Kidney (tissue), 14 donors: ENCODE data around the gene ECM2. TPM values are rescaled to one million over a fixed set of nuclear protein-coding genes. Genes with fewer than 3 reads are reported as not detected.

Experiments used
- DNase-seq, 5 donors: peaks; one replicate each; pipeline ENCODE4 v3.0.0-alpha.2; 2013 to 2020
- FAIRE-seq: peaks from 2 replicates; lab custom pipeline; 2012; peaks lifted over from hg19 to GRCh38; lab: Jason Lieb, UNC
- H3K27ac ChIP-seq, 2 donors: one replicate each; pipeline ENCODE4 v1.7.0; 2013; ENCODE audit warnings: low read depth in 2 of 2, low read length in 2 of 2, inconsistent platforms in 1 of 2
- H3K27me3 ChIP-seq: one replicate; pipeline ENCODE4 v1.7.1; 2013; ENCODE audit warnings: low read length, inconsistent platforms; ENCODE audit not compliant: control insufficient read depth, insufficient read depth
- H3K36me3 ChIP-seq, 3 donors: one replicate each; pipeline versions ENCODE4 v1.7.0 to v1.7.1; 2013; ENCODE audit warnings: low read length in 3 of 3, control low read depth in 1 of 3, inconsistent platforms in 1 of 3; ENCODE audit not compliant: insufficient read depth in 3 of 3, control insufficient read depth in 2 of 3
- H3K4me1 ChIP-seq, 3 donors: one replicate each; pipeline versions ENCODE4 v1.7.0 to v1.7.1; 2013; ENCODE audit warnings: low read length in 3 of 3, inconsistent platforms in 1 of 3, low read depth in 1 of 3; ENCODE audit not compliant: control insufficient read depth in 2 of 3, insufficient read depth in 2 of 3
- H3K4me3 ChIP-seq, 3 donors: one replicate each; pipeline versions ENCODE4 v1.7.0 to v1.8.1; 2013; ENCODE audit warnings: low read length in 3 of 3, control low read depth in 1 of 3, inconsistent platforms in 1 of 3
- H3K9ac ChIP-seq, 3 donors: one replicate each; pipeline versions ENCODE4 v1.7.0 to v1.7.1; 2013; ENCODE audit warnings: low read length in 3 of 3, control low read depth in 1 of 3, inconsistent platforms in 1 of 3
- H3K9me3 ChIP-seq, 3 donors: one replicate each; pipeline versions ENCODE4 v1.7.0 to v1.7.1; 2013; ENCODE audit warnings: low read length in 3 of 3, control low read depth in 1 of 3, inconsistent platforms in 1 of 3; ENCODE audit not compliant: control insufficient read depth in 2 of 3, insufficient read depth in 1 of 3
- intact Hi-C: fragments of 100-400 bp; cut with DNase I; formaldehyde crosslinking; loops from one replicate; pipeline ENCODE4 v1.11.1; 2022
- polyA plus RNA-seq: library from polyadenylated mRNA; stranded (reverse); fragments of 350-450 nt; fragmentation: Illumina TruSeq; extraction: RNeasy Lipid Tissue Mini Kit (QIAGEN cat#74804); gene quantifications from one replicate; pipeline ENCODE4 v1.2.3, GENCODE V29; 2014; ENCODE audit warnings: low read depth, low replicate concordance; ENCODE audit not compliant: insufficient read depth
- total RNA-seq: library from RNA; stranded (reverse); fragmentation: NEBNext Ultra II Directional; extraction: Animal tissue kit (Norgen Biotek cat#: 25700); gene quantifications from one replicate; pipeline ENCODE4 v1.2.1, GENCODE V29; 2021
- TF ChIP-seq, protein P1 (sequence below): IDR thresholded peaks from 3 replicates; pipeline ENCODE4 v1.5.1; 2012; ENCODE audit warnings: mild to moderate bottlenecking, moderate library complexity, borderline replicate concordance; ENCODE audit not compliant: insufficient read depth; ENCODE audit errors: extremely low read depth
- donor health status: control.
- donor health status: control.
- donor health status: control.
- donor health status: control.
- donor health status: control.
- donor health status: DM: yes; HTN: yes; CAD: no.
- donor health status: Normal renal cell carcinoma (clear cell type).

The ECM2 gene
- total and polyA plus RNA-seq, 2 donors from 2014 or later, result 5.5 to 7.6 TPM

DNA sequence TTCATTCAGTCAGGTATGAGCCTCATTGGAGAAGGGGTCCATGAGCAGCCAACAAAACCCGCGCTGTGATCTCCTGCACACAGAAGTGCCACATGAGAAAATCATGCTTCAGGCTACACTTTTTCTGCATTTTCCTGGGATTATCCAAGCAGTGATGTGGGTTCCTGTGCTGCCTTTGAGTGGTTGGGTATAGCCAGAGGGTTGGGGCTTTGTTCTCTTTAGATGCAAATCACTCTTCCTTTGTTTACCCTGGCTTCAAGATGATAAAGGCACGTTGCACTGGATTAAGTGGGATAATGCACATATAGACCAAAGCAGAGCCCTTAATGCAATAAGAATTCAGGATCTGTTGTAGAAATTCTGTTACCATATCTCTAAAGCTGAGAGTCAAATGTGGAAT, 18.7 kb downstream of the ECM2 start:
- H3K27ac ChIP-seq, result no peak overlapping the region
- no peaks in the 10 kb centered on the region for H3K36me3 ChIP-seq
- H3K4me1 ChIP-seq, result no peaks in the 10 kb centered on the region
- intact Hi-C loops, result no loop called here
- no peaks in the 10 kb centered on the region for H3K27me3 ChIP-seq
- DNase-seq (no peak), FAIRE-seq (no peak)
- H3K4me3 ChIP-seq, result no peak overlapping the region
- TF ChIP-seq, protein P1, sequence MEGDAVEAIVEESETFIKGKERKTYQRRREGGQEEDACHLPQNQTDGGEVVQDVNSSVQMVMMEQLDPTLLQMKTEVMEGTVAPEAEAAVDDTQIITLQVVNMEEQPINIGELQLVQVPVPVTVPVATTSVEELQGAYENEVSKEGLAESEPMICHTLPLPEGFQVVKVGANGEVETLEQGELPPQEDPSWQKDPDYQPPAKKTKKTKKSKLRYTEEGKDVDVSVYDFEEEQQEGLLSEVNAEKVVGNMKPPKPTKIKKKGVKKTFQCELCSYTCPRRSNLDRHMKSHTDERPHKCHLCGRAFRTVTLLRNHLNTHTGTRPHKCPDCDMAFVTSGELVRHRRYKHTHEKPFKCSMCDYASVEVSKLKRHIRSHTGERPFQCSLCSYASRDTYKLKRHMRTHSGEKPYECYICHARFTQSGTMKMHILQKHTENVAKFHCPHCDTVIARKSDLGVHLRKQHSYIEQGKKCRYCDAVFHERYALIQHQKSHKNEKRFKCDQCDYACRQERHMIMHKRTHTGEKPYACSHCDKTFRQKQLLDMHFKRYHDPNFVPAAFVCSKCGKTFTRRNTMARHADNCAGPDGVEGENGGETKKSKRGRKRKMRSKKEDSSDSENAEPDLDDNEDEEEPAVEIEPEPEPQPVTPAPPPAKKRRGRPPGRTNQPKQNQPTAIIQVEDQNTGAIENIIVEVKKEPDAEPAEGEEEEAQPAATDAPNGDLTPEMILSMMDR, result no peak
- no peaks in the 10 kb centered on the region for H3K9me3 ChIP-seq
- H3K9ac ChIP-seq, result no peak overlapping the region

DNA sequence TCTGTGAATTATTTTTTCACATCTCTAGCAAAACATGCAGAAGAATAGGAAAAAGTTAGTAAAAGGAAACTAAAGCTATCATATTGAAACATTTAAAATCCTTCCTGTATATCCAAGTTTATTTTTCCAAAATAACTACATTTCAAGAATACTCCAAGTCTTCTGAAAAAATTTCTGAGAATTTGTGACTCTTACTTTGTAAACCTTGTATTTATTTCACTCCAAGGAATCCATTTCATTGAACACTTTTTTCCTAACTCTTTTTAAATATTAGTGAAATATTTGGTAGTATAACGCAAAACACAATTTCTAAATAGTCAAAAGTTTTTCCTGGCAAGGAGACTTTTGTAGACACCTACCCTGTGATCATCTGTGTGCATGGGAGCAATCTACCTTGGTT, 19.3 kb downstream of the ECM2 start:
- intact Hi-C loops, result no loop called here

DNA sequence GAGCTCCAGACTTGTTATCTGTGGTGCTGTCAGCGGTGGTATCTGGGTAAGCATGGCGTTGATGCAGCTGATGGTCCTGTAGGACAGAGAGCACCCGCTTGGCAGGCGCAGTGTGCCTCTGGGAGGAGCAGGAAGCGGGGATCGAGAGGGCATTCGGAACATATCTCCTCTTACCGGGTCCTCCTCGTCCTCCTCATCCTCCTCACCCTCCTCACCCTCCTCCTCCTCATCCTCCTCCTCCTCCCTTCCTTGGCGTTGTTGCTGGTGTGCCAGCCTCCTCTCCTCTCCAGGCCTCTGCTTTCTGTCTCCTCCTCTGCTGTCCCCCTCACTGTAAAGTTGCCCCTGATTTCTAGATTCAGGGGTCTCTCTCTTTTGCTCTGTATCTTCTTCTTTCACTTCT, 21.2 kb downstream of the ECM2 start:
- no peak for FAIRE-seq
- no peaks in the 10 kb centered on the region for H3K27me3 ChIP-seq
- H3K4me3 ChIP-seq, result no peak overlapping the region
- TF ChIP-seq, protein P1, result no peak
- H3K27ac ChIP-seq, result no peak overlapping the region
- H3K9ac ChIP-seq, result no peak overlapping the region
- H3K36me3 ChIP-seq, result no peaks in the 10 kb centered on the region
- no peak for DNase-seq
- H3K4me1 ChIP-seq, result no peaks in the 10 kb centered on the region
- intact Hi-C loops, result no loop called here
- no peaks in the 10 kb centered on the region for H3K9me3 ChIP-seq

More for the DNA sequence above, 19.3 kb downstream of the ECM2 start:
- FAIRE-seq, result no peak
- H3K27me3 ChIP-seq, result no peaks in the 10 kb centered on the region
- TF ChIP-seq, protein P1, result no peak
- H3K36me3 ChIP-seq, result no peaks in the 10 kb centered on the region
- no peak overlapping the region for H3K4me3 ChIP-seq
- no peaks in the 10 kb centered on the region for H3K4me1 ChIP-seq
- H3K9me3 ChIP-seq, result no peaks in the 10 kb centered on the region
- no peak overlapping the region for H3K9ac ChIP-seq
- no peak for DNase-seq
- no peak overlapping the region for H3K27ac ChIP-seq

DNA sequence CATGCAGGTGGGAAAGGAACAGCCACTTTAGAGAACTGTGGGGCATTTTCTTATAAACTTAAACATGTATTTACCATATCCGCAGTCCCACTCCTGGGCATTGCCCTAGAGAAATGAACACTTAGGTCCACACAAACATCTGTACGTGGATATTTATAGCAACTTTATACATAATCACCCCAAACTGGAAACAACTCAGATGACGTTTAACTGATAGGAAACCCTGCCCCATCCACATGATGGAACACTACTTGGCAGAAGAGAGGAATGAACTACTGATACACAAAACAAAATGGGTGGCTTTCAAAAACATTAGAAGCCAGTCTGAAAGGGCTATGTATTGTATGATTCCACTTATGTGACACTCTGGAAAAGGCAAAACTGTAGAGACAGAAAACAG, 22.4 kb downstream of the ECM2 start:
- no peaks in the 10 kb centered on the region for H3K36me3 ChIP-seq
- intact Hi-C loops, result no loop called here
- no peak overlapping the region for H3K27ac ChIP-seq
- no peaks in the 10 kb centered on the region for H3K9me3 ChIP-seq
- FAIRE-seq (no peak), DNase-seq (no peak)
- no peaks in the 10 kb centered on the region for H3K27me3 ChIP-seq
- H3K4me3 ChIP-seq, result no peak overlapping the region
- TF ChIP-seq, protein P1, result no peak
- no peak overlapping the region for H3K9ac ChIP-seq
- no peaks in the 10 kb centered on the region for H3K4me1 ChIP-seq
